Fibroblast of skin of left quadriceps (primary cell): ENCODE measurements around the gene CFAP47.
"Not testable (repeated sequence)": the region's sequence is repeated elsewhere in the genome, so short reads cannot be mapped to it uniquely, and the experiment has no call there.

Experiments used
- DNase-seq, 2 experiments: peaks; one replicate each; pipeline ENCODE4 v3.0.0-alpha.2; 2013; ENCODE audit warnings: low read depth in 2 of 2

Gene CFAP47

GRCh38 chrX:36218801-36219200 is 299.3 kb downstream of the CFAP47 start:
- no peak for DNase-seq

DNA sequence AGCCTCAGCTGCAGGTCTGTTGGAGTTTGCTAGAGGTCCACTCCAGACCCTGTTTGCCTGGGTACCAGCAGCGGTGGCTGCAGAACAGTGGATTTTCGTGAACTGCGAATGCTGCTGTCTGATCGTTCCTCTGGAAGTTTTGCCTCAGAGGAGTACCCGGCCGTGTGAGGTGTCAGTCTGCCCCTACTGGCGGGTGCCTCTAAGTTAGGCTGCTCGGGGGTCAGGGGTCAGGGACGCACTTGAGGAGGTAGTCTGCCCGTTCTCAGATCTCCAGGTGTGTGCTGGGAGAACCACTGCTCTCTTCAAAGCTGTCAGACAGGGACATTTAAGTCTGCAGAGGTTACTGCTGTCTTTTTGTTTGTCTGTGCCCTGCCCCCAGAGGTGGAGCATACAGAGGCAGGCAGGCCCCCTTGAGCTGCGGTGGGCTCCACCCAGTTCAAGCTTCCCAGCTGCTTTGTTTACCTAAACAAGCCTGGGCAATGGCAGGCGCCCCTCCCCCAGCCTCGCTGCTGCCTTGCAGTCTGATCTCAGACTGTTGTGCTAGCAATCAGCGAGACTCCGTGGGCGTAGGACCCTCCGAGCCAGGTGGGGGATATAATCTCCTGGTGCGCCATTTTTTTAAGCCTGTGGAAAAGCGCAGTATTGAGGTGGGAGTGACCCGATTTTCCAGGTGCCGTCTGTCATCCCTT is 315.4 kb downstream of the CFAP47 start:
- DNase-seq = not testable (repeated sequence)

- no peak for DNase-seq
Measured at GRCh38 chrX:36241397-36241796, 321.9 kb downstream of the CFAP47 start.

DNA sequence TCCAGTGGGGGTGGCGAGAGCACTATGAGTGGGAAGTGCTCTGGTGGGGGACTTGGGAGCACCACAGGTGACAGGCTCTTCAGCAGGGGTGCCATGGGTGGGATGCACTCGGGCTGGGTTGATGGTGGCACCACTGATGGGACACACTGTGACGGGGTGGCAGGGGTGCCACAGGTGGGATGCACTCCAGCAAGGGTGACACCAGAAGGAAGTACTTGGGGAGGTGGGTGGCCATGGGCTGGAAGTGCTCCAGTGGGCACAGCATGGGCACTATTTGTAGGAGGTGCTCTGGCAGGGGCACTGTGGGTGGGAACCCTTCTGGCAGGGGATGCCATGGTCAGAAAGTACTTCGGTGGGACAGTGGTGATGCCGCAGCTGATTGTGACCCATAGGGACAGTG is 346.6 kb downstream of the CFAP47 start:
- DNase-seq = no peak

- DNase-seq = no peak
Measured at GRCh38 chrX:36310136-36310535, 390.6 kb downstream of the CFAP47 start.

DNA sequence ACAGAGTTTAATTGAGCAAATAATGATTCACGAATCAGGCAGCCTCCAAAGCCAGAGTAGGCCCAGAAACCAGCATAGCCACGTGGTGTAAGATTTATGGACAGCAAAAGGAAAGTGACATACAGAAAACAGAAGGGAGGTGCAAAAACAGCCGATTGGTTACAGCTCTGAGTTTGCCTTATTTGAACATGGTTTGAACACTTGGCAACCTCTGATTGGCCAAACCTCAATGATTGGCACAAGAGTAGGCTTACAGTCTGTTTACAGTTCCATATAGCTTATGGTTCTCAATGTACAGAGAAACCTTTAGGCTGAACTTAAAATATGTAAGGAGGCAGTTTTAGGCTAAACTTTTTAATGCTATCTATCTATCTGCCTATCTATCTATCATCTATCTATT is 394.8 kb downstream of the CFAP47 start:
- DNase-seq = no peak

DNA sequence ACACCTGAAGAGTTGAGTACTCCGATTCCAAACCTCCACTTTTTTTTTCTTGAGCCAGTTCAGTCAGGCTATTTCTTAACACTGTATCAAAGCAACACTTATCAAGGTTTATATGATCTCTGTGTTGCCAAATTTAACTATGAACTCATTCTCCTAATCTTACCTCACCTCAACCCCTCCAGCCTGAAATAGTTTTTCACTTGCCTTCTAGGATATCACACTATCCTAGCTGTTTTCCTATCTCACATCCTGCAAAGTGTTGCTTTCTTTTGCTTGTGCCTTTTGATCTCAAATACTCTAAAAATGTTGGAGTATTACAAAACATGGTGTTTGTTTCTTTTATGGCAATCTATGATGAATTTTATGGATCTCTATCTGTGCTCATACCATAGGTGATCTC is 415.0 kb downstream of the CFAP47 start:
- DNase-seq = no peak

- DNase-seq = no peak
Measured at GRCh38 chrX:36336751-36337150, 417.2 kb downstream of the CFAP47 start.

DNA sequence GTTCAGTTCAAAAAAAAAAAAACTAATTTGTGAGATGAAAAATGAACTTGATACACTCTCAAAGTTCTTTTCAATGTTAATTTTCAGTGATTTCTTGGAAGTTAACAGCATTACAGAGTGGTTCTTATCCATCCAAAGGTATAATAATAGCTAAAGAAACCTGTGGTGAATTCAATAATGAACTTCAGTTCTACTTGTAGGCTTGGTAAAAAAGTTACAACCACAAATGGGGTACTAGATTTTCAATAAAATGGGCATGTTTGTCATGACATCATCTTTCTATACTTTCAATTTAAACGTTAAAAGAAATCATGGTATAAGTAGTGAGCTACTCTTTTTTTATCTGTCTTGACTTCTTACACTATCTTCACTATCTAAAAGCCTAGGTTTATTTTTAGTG is 424.8 kb downstream of the CFAP47 start:
- no peak for DNase-seq

- DNase-seq = no peak
Measured at GRCh38 chrX:36348509-36348908, 429.0 kb downstream of the CFAP47 start.

DNA sequence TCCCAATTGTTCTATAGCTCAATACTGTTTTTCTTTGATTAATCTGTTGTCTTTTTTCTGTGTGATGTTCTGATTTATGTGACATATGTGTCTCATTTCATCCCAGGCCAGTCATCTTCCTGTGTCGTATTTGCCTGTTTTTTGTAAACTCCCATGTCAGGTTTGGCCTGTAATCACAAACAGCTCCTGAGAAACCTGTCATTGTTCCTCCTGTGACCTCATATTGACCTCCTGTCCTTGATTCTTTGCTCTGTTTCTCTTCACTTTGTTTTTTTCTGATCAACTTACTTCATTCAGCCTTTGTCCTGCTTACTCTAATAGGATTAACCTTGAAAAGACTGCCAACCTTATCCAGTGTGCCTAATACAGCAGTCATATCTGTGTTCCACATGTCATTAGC is 438.3 kb downstream of the CFAP47 start:
- DNase-seq = no peak

DNA sequence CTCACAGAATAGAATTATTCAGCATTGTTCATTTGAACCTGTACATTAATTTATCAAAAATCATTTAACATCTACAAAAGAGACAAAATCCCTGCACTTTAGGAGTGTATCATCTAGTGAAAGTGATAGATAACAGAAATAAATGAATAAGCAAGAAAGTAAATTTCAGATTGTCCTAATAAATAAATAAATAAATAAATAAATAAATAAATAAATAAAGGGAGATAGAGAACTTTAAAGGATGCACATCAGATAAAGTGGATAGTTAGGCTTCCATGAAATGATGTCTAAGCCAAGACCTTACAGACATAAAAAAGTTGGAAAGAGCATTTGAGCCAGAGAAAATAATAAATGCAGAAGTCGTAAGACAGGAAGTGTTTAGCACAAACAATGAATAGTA is 444.7 kb downstream of the CFAP47 start:
- no peak for DNase-seq

DNA sequence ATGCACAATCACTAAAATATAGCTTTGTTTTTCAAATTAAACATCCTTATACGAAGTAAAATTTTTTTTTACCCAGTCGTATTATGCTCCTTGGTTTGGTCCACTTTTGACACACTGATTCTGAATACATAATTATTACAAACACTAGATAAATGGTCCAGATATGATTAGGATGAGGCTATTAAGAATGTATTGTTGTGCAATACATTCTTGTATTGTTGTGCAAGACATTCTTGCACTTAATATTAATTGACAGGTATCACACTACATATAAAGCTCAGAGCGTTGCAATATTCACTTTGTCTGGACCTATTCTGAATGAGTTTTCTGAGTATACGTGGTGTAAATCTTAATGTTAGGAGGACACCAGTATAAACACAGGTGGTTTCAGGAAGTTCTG is 464.0 kb downstream of the CFAP47 start:
- no peak for DNase-seq

GRCh38 chrX:36388901-36389300 is 469.4 kb downstream of the CFAP47 start:
- DNase-seq = no peak

- DNase-seq = no peak
Measured at GRCh38 chrX:36401774-36402173, 482.2 kb downstream of the CFAP47 start.

DNA sequence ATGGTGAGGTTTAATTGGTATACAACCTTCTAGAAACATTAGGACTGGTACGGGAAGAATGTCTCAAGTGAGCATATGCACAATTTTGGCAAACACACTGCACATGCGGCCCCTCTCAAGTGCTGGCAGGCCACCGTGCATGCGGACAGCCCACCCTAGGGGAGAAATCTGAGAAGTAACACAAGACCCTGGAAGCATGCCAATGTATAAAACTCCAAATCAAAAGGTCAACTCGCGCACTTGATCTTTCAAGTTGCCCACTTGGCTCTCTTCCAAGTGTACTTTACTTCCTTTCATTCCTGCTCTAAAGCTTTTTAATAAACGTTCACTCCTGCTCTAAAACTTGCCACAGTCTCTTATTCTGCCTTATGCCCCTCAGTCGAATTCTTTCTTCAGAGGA is 488.3 kb downstream of the CFAP47 start:
- DNase-seq = no peak

DNA sequence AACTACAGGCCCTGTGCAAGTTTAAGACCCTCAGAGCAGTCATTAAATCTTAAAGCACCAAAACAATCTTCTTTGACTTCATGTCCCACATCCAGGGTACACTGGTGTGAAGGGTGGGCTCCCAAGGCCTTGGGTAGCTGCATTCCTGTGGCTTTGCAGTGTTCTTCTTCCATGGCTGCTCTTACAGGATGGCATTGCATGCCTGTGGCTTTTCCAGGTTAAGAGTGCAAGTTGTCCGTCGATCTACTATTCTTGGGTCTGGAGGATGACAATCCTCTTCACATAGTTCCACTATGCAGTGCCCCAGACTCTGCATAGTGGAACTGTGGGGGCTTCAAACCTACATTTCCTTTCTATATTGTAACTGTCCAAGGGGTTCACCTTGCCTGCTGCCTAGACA is 494.5 kb downstream of the CFAP47 start:
- DNase-seq = no peak

GRCh38 chrX:36422368-36422767 is 502.8 kb downstream of the CFAP47 start:
- no peak for DNase-seq

DNA sequence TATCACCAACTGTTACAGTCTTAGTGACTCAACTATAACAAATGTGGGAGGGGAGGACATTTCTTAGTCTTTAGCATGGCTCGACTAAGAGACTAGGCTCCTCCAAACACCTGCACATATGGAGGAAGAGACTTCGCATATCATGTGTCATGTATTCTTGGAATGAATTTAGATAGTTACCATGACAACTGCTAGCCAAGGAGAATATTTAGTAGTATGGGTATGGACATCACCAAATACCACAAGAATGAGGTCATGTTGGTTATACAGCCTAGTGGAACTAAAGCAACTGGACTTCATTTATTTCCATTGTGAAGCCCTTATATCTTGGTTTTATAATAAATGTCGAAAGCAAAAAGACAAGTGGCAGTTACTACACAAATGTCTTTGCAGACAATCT is 512.3 kb downstream of the CFAP47 start:
- peak; percentile 37 to 47 for DNase-seq

DNA sequence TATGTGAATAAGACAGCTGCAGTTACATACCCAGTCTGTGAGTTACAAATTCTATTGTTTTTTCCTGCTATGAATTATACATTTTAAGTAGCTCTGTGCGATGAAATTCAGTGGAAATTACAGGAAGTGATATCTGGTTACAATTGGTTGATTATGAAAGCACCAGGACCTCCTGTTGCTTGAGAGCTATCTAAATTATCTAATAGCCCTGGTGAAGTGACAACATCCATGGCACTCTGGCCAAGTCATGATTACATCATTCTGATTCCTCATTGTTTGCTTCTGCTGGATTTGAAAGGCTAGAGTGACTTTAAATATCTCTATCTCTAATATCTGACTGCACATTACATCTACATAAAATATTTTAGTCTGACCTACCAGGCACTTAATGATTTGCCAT is 515.0 kb downstream of the CFAP47 start:
- DNase-seq = peak; percentile 7 to 8
